Mononuclear cell (primary cell): ENCODE results near the gene ARID4A. TPM values are rescaled to one million over a fixed set of nuclear protein-coding genes. Genes with fewer than 3 reads are reported as not detected.
A peak's percentile ranks its signal among the peaks of the same experiment; 100 is the strongest.

ENCODE experiments used
- H3K27me3 ChIP-seq: 2 replicates; pipeline ENCODE4 v1.6.0; 2011; ENCODE audit warnings: low read length, control low read depth; ENCODE audit not compliant: insufficient read depth
- H3K4me1 ChIP-seq: 2 replicates; pipeline ENCODE4 v1.5.1; 2011; ENCODE audit warnings: mild to moderate bottlenecking, low read length, control low read depth; ENCODE audit not compliant: insufficient read depth
- H3K4me3 ChIP-seq: 2 replicates; pipeline ENCODE4 v1.5.1; 2011; ENCODE audit warnings: mild to moderate bottlenecking, low read length, moderate library complexity
- H3K9me3 ChIP-seq: 2 replicates; pipeline ENCODE4 v1.5.1; 2011; ENCODE audit warnings: low read depth, mild to moderate bottlenecking, control low read depth, low read length
- total RNA-seq: library from RNA; depleted of rRNA; stranded (reverse); fragments of >200 nt; gene quantifications from one replicate; pipeline ENCODE4 v1.2.3, GENCODE V29; 2012

Gene ARID4A
- total RNA-seq, 1 donor, result 58.0 TPM

GRCh38 chr14:58281969-58282368 lies 16.4 kb upstream of the ARID4A start:
- Histone ChIP-seq H3K9me3 (no peaks in the 10 kb centered on the region), H3K4me3 (no peak overlapping the region), H3K27me3 (no peaks in the 10 kb centered on the region), H3K4me1 (peaks cover 22% of the 10 kb centered on the region)

DNA sequence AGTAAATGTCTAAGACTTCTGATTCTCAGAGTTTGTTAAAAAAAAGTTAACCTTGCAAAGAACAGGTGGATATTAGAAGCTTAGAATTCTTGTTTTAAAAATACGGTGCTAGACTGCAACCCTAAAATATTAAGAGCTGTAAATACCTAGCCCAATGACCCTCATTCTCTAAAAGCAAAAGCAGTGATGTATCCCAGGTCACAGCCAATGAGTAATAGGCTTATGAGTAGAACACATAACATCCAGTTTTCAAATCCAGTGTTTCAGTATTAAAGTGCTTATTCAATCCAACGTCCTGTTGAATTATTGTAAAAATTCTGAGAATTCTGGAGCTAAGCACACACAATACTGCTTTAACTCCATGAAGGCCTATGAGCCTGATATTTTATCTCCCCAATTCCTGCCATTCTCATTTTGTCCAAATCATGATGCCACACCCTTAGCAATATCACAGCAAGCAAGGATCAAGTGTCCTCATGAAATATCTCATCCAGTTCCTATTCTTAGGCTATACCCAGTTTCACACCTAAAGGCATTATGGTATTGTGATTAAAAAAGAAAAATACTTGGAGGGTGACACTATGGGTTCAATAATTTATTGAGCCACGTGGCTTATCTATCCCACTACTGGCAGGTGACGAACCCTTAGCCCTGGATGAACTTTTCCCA lies 15.3 kb upstream of the ARID4A start:
- no peaks in the 10 kb centered on the region for H3K27me3 ChIP-seq
- no peaks in the 10 kb centered on the region for H3K9me3 ChIP-seq
- H3K4me3 ChIP-seq, result no peak overlapping the region
- peaks cover 20% of the 10 kb centered on the region for H3K4me1 ChIP-seq

DNA sequence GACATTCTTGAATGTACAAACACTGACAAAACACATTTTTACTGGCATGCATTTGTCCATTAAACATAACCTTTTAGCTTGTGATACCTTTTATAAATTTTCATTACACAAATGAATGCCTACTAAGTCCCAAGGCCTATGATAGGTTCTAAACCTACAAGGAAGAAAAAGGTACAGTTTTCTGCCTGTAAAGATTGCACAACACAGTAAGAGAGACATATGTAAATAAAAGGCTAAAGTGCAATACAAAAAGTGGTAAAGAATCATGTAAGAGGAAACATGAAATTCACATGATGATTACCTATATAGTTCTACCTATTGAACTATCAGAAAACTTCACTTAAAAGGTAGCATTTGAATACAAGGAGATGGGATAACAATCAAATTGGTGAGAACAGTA lies 14.6 kb upstream of the ARID4A start:
- H3K4me1 ChIP-seq, result peaks cover 20% of the 10 kb centered on the region
- H3K9me3 ChIP-seq, result no peaks in the 10 kb centered on the region
- H3K4me3 ChIP-seq, result no peak overlapping the region
- H3K27me3 ChIP-seq, result no peaks in the 10 kb centered on the region

DNA sequence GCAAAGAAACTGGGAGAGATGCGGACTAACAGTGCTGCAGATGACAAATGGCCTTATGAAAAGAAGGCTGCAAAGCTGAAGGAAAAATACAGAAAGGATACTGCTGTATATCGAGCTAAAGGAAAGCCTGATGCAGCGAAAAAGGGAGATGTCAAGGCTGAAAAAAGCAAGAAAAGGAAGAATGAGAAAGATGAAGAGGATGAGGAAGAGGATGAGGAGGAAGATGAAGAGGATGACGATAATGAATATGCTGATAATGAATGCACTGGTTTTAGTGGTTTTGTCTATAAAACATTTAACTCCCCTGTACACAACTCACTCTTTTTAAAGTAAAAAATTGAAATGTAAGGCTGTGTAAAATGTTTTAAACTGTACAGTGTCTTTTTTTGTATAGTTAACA lies 13.2 kb upstream of the ARID4A start:
- no peak overlapping the region for H3K4me3 ChIP-seq
- no peaks in the 10 kb centered on the region for H3K9me3 ChIP-seq
- peaks cover 20% of the 10 kb centered on the region for H3K4me1 ChIP-seq
- no peaks in the 10 kb centered on the region for H3K27me3 ChIP-seq

GRCh38 chr14:58287607-58288042 lies 10.7 kb upstream of the ARID4A start:
- Histone ChIP-seq H3K9me3 (no peaks in the 10 kb centered on the region), H3K27me3 (no peaks in the 10 kb centered on the region), H3K4me3 (no peak overlapping the region), H3K4me1 (no peaks in the 10 kb centered on the region)

GRCh38 chr14:58288106-58288792 lies 10.1 kb upstream of the ARID4A start:
- H3K4me3 ChIP-seq, result no peak overlapping the region
- no peaks in the 10 kb centered on the region for H3K9me3 ChIP-seq
- no peaks in the 10 kb centered on the region for H3K4me1 ChIP-seq
- no peaks in the 10 kb centered on the region for H3K27me3 ChIP-seq

GRCh38 chr14:58291646-58292045 lies 6.7 kb upstream of the ARID4A start:
- peaks cover 21% of the 10 kb centered on the region for H3K4me1 ChIP-seq
- H3K4me3 ChIP-seq, result no peak overlapping the region
- H3K9me3 ChIP-seq, result no peaks in the 10 kb centered on the region
- no peaks in the 10 kb centered on the region for H3K27me3 ChIP-seq

DNA sequence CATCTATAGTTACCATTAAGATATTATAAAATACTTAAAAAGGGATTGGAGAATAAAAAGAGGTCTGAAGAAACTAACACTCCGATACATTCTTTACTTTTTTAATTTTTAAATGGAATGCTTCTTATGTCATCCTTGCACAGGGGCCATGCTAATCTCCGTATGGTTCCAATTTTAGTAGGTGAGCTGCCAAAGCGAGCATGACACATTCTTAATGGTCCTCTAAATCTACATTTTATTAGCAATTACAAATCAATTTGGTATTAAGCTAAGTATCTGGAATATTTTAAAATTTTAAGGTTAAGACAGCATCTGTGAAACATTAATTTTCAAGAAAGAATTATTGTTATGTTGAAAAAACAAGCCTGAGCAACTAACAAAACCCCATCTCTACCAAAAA lies 6.2 kb upstream of the ARID4A start:
- Histone ChIP-seq H3K4me3 (no peak overlapping the region), H3K27me3 (no peaks in the 10 kb centered on the region), H3K4me1 (peaks cover 24% of the 10 kb centered on the region), H3K9me3 (no peaks in the 10 kb centered on the region)

DNA sequence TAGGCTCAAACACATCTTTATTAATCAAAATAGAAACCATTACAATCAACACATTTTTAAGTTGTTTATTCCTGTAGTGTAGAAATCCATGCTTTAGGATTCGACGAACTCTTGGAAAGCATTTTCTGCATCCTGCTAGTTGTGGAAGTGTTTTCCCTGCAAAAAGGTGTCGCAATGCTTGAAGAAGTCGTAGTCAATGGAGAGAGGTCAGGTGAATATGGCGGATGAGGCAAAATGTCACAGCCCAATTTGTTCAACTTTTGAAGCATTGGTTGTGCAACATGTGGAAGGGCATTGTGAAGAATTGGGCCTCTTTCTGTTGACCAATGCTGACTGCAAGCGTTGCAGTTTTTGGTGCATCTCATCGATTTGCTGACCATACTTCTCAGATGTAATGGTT lies 4.2 kb upstream of the ARID4A start:
- H3K4me1 ChIP-seq, result peaks cover 24% of the 10 kb centered on the region
- no peak overlapping the region for H3K4me3 ChIP-seq
- H3K27me3 ChIP-seq, result no peaks in the 10 kb centered on the region
- no peaks in the 10 kb centered on the region for H3K9me3 ChIP-seq

- no peaks in the 10 kb centered on the region for H3K27me3 ChIP-seq
- H3K9me3 ChIP-seq, result no peaks in the 10 kb centered on the region
- H3K4me1 ChIP-seq, result peaks cover 33% of the 10 kb centered on the region
- H3K4me3 ChIP-seq, result peak overlapping the region; percentile 100
Observed at GRCh38 chr14:58296726-58297125, 1.6 kb upstream of the ARID4A start.

DNA sequence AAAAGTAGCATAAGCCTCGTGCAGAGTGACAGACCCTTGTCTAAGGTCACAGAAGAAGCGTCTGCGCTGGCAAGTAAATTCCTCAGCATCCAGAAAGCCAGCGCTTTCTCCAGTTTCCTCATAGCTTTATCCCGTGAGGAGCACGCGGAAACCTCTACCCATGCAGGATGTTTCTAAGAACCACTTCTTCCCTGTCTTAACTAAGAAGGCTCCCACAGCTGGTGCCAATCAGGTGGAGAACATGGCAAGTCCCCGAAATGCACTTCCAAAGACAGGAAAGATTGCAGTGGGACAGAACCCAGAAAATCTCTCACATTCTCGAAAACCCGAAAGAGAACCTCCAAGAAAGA lies 968 bp upstream of the ARID4A start:
- Histone ChIP-seq H3K4me3 (peak overlapping the region; percentile 100), H3K4me1 (peaks cover 33% of the 10 kb centered on the region), H3K27me3 (no peaks in the 10 kb centered on the region), H3K9me3 (no peaks in the 10 kb centered on the region)

- Histone ChIP-seq H3K27me3 (no peaks in the 10 kb centered on the region), H3K9me3 (no peaks in the 10 kb centered on the region), H3K4me3 (peak overlapping the region; percentile 100), H3K4me1 (peaks cover 37% of the 10 kb centered on the region)
Observed at GRCh38 chr14:58297762-58298476, 436 bp upstream of the ARID4A start.

- Histone ChIP-seq H3K4me1 (peaks cover 32% of the 10 kb centered on the region), H3K27me3 (no peaks in the 10 kb centered on the region), H3K9me3 (no peaks in the 10 kb centered on the region), H3K4me3 (peak overlapping the region; percentile 98)
Observed at GRCh38 chr14:58299401-58300330, 1.3 kb downstream of the ARID4A start.

DNA sequence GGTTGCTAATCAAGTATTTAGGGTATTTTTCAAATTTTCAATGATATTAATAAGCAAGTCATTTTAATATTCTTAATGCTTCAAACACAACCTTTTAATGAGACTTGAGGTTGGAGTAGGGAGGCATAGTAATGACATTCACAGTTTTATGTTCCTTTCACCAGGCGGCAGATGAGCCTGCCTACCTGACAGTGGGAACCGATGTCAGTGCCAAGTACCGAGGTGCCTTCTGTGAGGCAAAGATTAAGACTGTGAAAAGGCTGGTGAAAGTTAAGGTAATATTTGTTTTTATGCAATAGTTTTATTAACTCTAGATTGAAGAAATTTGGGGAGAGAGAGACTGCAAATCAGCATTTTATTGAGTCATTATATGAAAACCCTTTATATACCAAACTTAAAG lies 3.1 kb downstream of the ARID4A start:
- H3K4me1 ChIP-seq, result peaks cover 18% of the 10 kb centered on the region
- H3K9me3 ChIP-seq, result no peaks in the 10 kb centered on the region
- H3K27me3 ChIP-seq, result no peaks in the 10 kb centered on the region
- H3K4me3 ChIP-seq, result no peak overlapping the region

GRCh38 chr14:58305730-58306129 lies 7.4 kb downstream of the ARID4A start:
- Histone ChIP-seq H3K4me1 (peaks cover 4% of the 10 kb centered on the region), H3K4me3 (no peak overlapping the region), H3K9me3 (no peaks in the 10 kb centered on the region), H3K27me3 (no peaks in the 10 kb centered on the region)
